ENCODE results near the gene C10orf62.
A peak's percentile ranks its signal among the peaks of the same experiment; 100 is the strongest.
"Not testable (repeated sequence)": the region's sequence is repeated elsewhere in the genome, so short reads cannot be mapped to it uniquely, and the experiment has no call there.

C10orf62 gene

DNA sequence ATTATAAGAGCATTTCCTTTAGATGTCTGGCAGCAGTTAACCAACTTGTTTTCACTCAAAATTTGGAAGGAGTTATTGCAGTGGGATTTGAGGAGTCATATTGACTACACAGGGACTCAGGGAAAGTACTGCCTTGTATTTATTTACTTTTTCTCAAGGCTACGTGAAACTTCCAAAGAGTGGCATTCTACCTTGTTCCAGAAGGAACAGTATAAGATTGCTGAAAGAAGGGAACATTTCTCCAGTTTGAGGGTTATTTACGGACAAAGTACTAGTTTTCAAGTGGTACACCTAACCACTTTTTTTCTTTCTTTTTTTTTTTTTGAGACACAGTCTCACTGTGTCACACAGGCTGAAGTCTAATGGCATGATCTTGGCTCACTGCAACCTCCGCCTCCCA lies 38.7 kb downstream of the C10orf62 start:
- no peak for DNase-seq (ENCODE audit: low spot score)

DNA sequence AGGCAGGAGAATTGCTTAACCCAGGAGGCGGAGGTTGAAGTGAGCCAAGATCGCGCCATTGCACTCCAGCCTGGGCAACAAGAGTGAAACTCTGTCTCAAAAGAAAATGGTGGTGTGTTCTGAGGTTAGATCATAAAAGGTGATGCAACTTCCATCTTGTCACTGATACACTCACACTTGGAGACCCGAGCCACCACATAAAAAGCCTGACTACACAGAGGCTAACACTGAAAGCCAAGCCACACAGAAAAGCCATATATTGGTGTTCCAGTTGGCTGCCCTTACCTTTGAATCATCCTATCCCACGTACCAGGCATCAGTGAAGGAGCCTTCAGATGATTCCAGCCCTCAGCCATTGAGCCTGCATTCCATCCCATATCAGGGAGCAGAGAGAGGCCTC lies 39.8 kb downstream of the C10orf62 start:
- no peak for DNase-seq (ENCODE audit: low spot score)

DNA sequence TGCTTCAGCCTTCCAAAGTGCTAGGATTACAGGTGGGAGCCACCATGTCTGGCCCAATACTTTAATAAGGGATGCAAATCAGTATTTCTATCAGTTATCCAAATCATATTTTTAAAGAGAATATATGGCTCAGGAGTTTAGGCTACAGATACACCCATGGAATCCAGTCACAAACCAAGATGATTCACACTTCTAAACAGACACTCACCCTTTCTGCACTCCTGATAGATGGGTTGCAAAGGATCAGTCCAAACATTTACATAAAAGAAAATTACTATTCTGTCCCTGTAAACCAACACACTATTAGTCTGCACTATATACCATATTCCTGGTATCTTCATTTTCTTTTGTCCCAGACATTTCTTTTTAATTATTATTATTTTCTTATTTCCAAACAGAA lies 41.6 kb downstream of the C10orf62 start:
- no peak for DNase-seq (ENCODE audit: low spot score)

DNA sequence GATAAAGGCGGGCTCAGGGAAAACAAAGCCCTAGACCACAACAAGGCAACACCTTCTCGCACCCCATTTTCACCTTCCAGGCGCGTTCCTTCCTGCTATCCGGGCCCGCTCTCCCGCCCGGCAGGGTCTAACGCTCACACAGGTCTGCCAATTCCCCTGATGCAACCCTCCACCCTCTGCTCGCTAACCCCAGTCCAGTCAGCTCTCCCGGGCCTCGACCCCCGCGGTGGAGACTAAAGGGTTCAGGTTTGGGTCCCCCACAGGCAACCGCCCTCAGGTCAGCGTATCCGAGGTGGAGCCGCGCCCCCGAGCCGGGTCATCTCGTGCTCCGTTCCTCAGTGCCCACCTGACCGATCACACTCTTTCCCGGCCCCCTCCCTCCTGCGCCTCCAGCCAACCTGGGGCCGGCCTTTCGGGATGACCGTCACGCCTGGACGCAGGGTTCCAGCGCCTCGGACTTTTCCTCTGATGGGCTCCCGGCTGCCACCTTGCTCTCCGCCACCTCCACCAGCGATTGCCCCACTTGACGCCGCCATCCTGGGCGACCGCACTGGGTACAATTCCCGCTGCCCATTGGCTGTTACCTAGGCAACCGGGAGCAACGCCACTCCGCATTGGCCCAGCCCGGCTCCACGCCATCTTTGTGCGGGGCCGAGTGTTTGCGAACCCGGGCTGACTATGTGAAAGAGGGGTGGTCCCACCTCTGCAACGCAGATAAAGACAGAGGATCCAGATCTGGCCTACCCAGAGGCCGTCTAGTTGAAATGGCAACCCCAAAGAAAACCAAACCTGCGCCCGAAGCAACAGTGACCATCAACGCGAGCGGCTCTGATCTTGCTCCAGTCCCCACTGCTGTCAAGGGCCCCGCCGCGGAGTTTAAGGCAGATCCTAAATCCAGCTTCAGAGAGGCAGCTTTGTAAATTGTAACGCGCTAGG lies 43.7 kb downstream of the C10orf62 start, which contains the start of gene MORN4:
Gene MORN4 (minus strand): TSS at position 552 of the 936 bp plus-strand sequence. CDS start 13,847 bp downstream, outside the sequence.
- peak; percentile 97 for DNase-seq (ENCODE audit: low spot score)

DNA sequence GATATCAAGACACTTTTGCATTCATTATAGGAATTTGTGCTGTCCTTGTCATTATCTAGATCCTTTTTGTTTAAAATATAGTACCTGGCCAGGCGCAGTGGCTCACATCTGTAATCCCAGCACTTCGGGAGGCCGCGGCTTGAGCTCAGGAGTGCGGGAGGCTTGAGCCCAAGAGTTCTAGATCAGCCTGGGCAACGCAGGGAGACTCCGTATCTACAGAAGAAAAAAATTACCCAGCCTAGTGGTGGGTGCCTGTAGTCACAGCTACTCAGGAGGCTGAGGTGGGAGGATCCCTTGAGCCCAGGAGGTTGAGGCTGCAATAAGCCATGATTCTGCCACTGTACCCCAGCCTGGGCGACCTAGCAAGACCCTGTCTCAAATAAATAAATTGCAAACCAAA lies 44.4 kb downstream of the C10orf62 start:
- DNase-seq (ENCODE audit: low spot score) = no peak

DNA sequence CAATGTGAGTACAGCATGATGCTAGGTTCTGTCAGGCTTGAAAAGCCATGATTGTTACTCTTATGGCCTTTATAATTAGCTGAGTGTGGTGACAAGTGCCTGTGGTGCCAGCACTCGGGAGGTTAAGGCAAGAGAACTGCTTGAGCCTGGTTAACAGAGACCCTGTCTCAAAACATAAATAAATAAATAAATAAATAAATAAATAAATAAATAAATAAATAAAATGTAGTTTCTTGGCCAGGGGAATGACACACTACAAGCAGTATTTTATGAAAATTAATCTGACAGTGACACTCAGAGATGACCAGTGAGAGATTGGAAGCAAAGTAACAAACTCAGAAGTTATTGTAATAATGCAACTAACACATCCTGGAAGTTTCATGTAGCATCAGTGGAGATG lies 46.1 kb downstream of the C10orf62 start:
- DNase-seq (ENCODE audit: low spot score) = no peak

DNA sequence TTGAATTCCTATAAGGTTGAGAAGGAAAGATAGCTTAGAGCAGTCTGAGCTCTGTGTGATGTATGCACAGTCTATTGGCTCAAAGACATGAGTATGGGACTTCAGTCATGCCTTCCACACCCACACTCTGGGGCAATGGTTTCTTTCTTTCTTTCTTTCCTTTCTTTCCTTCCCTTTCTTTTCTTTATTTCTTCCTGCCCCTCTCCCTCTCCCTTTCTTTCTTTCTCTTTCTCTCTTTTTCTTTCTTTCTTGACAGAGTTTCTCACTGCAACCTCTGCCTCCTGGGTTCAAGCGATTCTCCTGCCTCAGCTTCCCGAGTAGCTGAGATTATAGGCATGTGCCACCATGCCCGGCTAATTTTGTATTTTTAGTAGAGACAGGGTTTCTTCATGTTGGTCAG lies 49.6 kb downstream of the C10orf62 start:
- not testable (repeated sequence) for DNase-seq (ENCODE audit: low spot score)

DNA sequence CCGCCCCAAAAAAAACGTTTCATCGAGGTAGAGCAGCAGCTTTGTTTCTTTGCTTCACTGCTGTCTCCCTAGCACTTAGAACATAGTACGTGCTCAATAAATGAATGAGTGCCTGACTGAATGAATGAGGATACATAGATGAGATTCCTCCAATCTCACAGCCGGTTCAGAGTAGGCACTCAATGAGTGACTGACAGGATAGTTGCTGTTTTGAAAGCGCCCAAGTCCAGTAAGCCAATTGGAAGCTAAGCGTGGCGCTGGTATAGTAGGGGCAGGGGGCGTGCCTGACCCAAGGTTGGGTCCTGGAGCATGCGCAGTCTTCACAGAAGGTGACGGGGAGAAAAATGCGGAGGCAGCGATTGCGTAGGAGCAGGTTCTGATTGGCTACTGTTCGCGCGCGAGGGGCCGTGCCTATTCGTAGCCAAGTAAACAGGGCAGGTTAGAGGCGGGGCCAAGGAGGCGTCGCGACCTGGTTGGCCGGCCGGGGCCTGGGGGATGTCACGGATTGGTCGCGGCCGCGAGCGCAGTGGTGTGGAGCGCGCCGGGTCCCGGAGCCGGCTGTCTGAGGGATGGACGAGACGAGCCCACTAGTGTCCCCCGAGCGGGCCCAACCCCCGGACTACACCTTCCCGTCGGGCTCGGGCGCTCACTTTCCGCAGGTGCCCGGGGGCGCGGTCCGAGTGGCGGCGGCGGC lies 50.8 kb downstream of the C10orf62 start, which contains the start of gene PI4K2A:
Gene PI4K2A (plus strand): TSS at position 498 of the 694 bp plus-strand sequence. CDS start 72 bp downstream, at position 570.
- DNase-seq (ENCODE audit: low spot score) = peak; percentile 98

Measured in GM03348 (cell line).